Activated CD8-positive, alpha-beta T cell treated with anti-CD3 and anti-CD28 coated beads for 36 hours (primary cell): ENCODE results near the gene TIRAP. TPM values are rescaled to one million over a fixed set of nuclear protein-coding genes. Genes with fewer than 3 reads are reported as not detected.

Experiments used
- ATAC-seq: fragments of 200-7000 bp; cut with Tn5 transposase; one replicate; pipeline ENCODE4 v1.10.0; 2021; ENCODE audit warnings: mild to moderate bottlenecking, moderate library complexity
- CTCF ChIA-PET: fragments of 350-600 bp; sonication (Branson Sonifier 250); formaldehyde crosslinking; loops from one replicate; lab custom pipeline; 2021; ENCODE audit warnings: antibody characterized with exemption; lab: Charles Lee
- POLR2A ChIA-PET: fragments of 350-600 bp; sonication (Branson Sonifier 250); formaldehyde crosslinking; loops from one replicate; lab custom pipeline; 2021; ENCODE audit warnings: antibody characterized with exemption; lab: Charles Lee
- DNase-seq: peaks from one replicate; pipeline ENCODE4 v3.0.0-alpha.2; 2020
- H3K27ac Mint-ChIP-seq: one replicate; pipeline ENCODE4 v1.8.0; 2021; ENCODE audit warnings: mild to moderate bottlenecking, mixed read lengths
- H3K27me3 Mint-ChIP-seq: one replicate; pipeline ENCODE4 v1.8.0; 2021; ENCODE audit warnings: mixed read lengths
- H3K36me3 Mint-ChIP-seq: one replicate; pipeline ENCODE4 v1.8.0; 2021; ENCODE audit warnings: low read depth, mixed read lengths
- H3K4me1 Mint-ChIP-seq: one replicate; pipeline ENCODE4 v1.8.0; 2021; ENCODE audit warnings: low read depth, mixed read lengths
- H3K4me3 Mint-ChIP-seq: one replicate; pipeline ENCODE4 v1.8.0; 2021; ENCODE audit warnings: mild to moderate bottlenecking, moderate library complexity, mixed read lengths
- H3K9me3 Mint-ChIP-seq: one replicate; pipeline ENCODE4 v1.8.0; 2021; ENCODE audit warnings: mixed read lengths
- CTCF ChIP-seq: fragments of 200-600 bp; IDR thresholded peaks from one replicate; pipeline ENCODE4 v1.8.0; 2022; ENCODE audit warnings: antibody characterized with exemption, mild to moderate bottlenecking
- intact Hi-C: fragments of 100-400 bp; cut with micrococcal nuclease; formaldehyde crosslinking; loops from one replicate; pipeline ENCODE4 v1.10.0; 2022
- total RNA-seq, 2 experiments: library from RNA; stranded (reverse); gene quantifications; one replicate each; pipeline ENCODE4 v1.2.3, GENCODE V29; 2021

TIRAP gene
- total RNA-seq, 2 experiments from 2014 or later: 4.6 to 4.9 TPM

- Mint-ChIP-seq H3K4me1 (peaks cover 29% of the 10 kb centered on the region), H3K27me3 (no peaks in the 10 kb centered on the region), H3K27ac (no peak overlapping the region), H3K36me3 (peaks cover 35% of the 10 kb centered on the region), H3K9me3 (peaks cover 5% of the 10 kb centered on the region), H3K4me3 (no peak overlapping the region)
- DNase-seq: no peak
- no peak for TF ChIP-seq CTCF
- CTCF ChIA-PET: no interaction called here
- ATAC-seq: no peak
- POLR2A ChIA-PET: interaction anchor here (1.7 kb wide), 1 partner anchor 10 kb away, joined by 7 read pairs; the partner anchor contains the start of gene DCPS
- intact Hi-C loops: loop anchor here (10.0 kb wide), 1 partner anchor 101 kb away; no protein-coding TSS in a partner anchor
Measured at GRCh38 chr11:126313826-126314225, 30.9 kb downstream of the TIRAP start.

- ChIA-PET CTCF (interaction anchor here (0.7 to 5.3 kb wide), 3 partner anchors 8 to 163 kb away, joined by 4 to 35 read pairs (median 16); no protein-coding TSS in a partner anchor), POLR2A (interaction anchor here (0.6 to 3.2 kb wide), 5 partner anchors 14 to 745 kb away, joined by 3 to 12 read pairs (median 4); partner anchors contain the start of gene DCPS)
- H3K27ac Mint-ChIP-seq: peak overlapping the region; percentile 87
- H3K36me3 Mint-ChIP-seq: peaks cover 26% of the 10 kb centered on the region
- peaks cover 32% of the 10 kb centered on the region for H3K4me1 Mint-ChIP-seq
- no peak for TF ChIP-seq CTCF
- peaks cover 5% of the 10 kb centered on the region for H3K9me3 Mint-ChIP-seq
- intact Hi-C loops: loop anchor here (5.0 to 10.0 kb wide), 2 partner anchors 35 to 97 kb away; no protein-coding TSS in a partner anchor
- ATAC-seq: no peak
- no peak for DNase-seq
- no peak overlapping the region for H3K4me3 Mint-ChIP-seq
- no peaks in the 10 kb centered on the region for H3K27me3 Mint-ChIP-seq
Measured at GRCh38 chr11:126317432-126317755, 34.5 kb downstream of the TIRAP start.

- intact Hi-C loops: loop anchor here (5.0 to 10.0 kb wide), 2 partner anchors 34 to 97 kb away; no protein-coding TSS in a partner anchor
- peak overlapping the region; percentile 61 for H3K4me3 Mint-ChIP-seq
- H3K27ac Mint-ChIP-seq: peak overlapping the region; percentile 87
- DNase-seq (peak; percentile 72), ATAC-seq (peak; percentile 72)
- TF ChIP-seq CTCF: no peak
- CTCF ChIA-PET: interaction anchor here (0.7 to 5.3 kb wide), 6 partner anchors 8 to 162 kb away, joined by 4 to 35 read pairs (median 6); no protein-coding TSS in a partner anchor
- POLR2A ChIA-PET: interaction anchor here (0.6 to 3.2 kb wide), 12 partner anchors 8 to 744 kb away, joined by 3 to 13 read pairs (median 4); partner anchors contain the start of genes DCPS and ST3GAL4
- H3K27me3 Mint-ChIP-seq: no peaks in the 10 kb centered on the region
- peaks cover 26% of the 10 kb centered on the region for H3K36me3 Mint-ChIP-seq
- H3K9me3 Mint-ChIP-seq: peaks cover 5% of the 10 kb centered on the region
- peaks cover 32% of the 10 kb centered on the region for H3K4me1 Mint-ChIP-seq
Measured at GRCh38 chr11:126317756-126318573, 35.1 kb downstream of the TIRAP start.

GRCh38 chr11:126318574-126319373, 35.9 kb downstream of the TIRAP start:
- Mint-ChIP-seq H3K27ac (peak overlapping the region; percentile 87), H3K27me3 (no peaks in the 10 kb centered on the region), H3K4me3 (peak overlapping the region; percentile 61), H3K36me3 (peaks cover 25% of the 10 kb centered on the region), H3K4me1 (peaks cover 32% of the 10 kb centered on the region), H3K9me3 (peaks cover 5% of the 10 kb centered on the region)
- intact Hi-C loops: loop anchor here (5.0 to 10.0 kb wide), 2 partner anchors 34 to 96 kb away; no protein-coding TSS in a partner anchor
- ChIA-PET CTCF (interaction anchor here (1.5 to 5.3 kb wide), 5 partner anchors 9 to 162 kb away, joined by 4 to 35 read pairs (median 6); no protein-coding TSS in a partner anchor), POLR2A (interaction anchor here (0.7 to 3.2 kb wide), 12 partner anchors 9 to 162 kb away, joined by 3 to 13 read pairs (median 4); partner anchors contain the start of genes DCPS and ST3GAL4)
- DNase-seq: peak; percentile 55
- no peak for TF ChIP-seq CTCF
- ATAC-seq: peak; percentile 77
